ENCODE measurements around the gene UQCRC1. TPM values are rescaled to one million over a fixed set of nuclear protein-coding genes. Genes with fewer than 3 reads are reported as not detected.

UQCRC1 gene
- total RNA-seq, 4 donors from 2014 or later, result 223 to 439 (median 295) TPM

GRCh38 chr3:48633743-48634142 is 24.3 kb upstream of the UQCRC1 start:
- no peak for DNase-seq
- Histone ChIP-seq H3K4me3 (replicated peaks in 1 of 3) (no peak overlapping the region), H3K27me3 (no peaks in the 10 kb centered on the region), H3K36me3 (peaks cover 0 to 10% of the 10 kb centered on the region in 2 donors), H3K27ac (no peak overlapping the region), H3K9me3 (no peaks in the 10 kb centered on the region), H3K4me1 (peaks cover 8 to 15% of the 10 kb centered on the region in 2 donors)
- TF ChIP-seq POLR2A (IDR thresholded peaks at IDR 0.05), result no peak
- TF ChIP-seq, protein P1, sequence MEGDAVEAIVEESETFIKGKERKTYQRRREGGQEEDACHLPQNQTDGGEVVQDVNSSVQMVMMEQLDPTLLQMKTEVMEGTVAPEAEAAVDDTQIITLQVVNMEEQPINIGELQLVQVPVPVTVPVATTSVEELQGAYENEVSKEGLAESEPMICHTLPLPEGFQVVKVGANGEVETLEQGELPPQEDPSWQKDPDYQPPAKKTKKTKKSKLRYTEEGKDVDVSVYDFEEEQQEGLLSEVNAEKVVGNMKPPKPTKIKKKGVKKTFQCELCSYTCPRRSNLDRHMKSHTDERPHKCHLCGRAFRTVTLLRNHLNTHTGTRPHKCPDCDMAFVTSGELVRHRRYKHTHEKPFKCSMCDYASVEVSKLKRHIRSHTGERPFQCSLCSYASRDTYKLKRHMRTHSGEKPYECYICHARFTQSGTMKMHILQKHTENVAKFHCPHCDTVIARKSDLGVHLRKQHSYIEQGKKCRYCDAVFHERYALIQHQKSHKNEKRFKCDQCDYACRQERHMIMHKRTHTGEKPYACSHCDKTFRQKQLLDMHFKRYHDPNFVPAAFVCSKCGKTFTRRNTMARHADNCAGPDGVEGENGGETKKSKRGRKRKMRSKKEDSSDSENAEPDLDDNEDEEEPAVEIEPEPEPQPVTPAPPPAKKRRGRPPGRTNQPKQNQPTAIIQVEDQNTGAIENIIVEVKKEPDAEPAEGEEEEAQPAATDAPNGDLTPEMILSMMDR (IDR thresholded peaks at IDR 0.05), result no peak
- WGBS, 2 donors, result 80 to 84% methylated on average over 1 to 2 of the region's 2 CpGs
- intact Hi-C loops (cut with DNase I), result no loop called here

DNA sequence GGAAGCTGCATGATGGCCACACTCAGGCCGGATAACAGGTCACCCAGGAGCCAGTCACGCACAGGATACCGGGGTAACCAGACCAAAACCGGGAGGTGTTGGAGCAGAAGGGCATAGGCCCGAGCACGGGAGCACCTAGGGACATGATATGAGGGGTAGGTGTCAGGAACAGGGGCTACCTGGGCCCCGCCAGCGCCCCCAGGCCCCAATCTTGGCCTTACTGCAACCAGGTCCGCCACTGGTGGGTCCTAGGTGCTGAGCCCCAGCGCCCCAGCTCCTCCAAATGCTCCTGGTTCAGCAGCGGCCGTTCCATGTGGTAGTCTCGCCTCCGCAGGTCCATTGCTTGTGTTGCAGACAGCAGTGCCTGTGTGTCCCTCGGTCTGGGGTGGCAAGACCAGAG is 23.8 kb upstream of the UQCRC1 start:
- peaks cover 0 to 10% of the 10 kb centered on the region in 2 donors for H3K36me3 ChIP-seq
- H3K4me3 ChIP-seq (replicated peaks in 1 of 3), result no peak overlapping the region
- H3K9me3 ChIP-seq, result no peaks in the 10 kb centered on the region
- TF ChIP-seq, protein P1 (IDR thresholded peaks at IDR 0.05), result no peak
- TF ChIP-seq POLR2A (IDR thresholded peaks at IDR 0.05), result no peak
- intact Hi-C loops (cut with DNase I), result no loop called here
- H3K4me1 ChIP-seq, result peaks cover 8 to 15% of the 10 kb centered on the region in 2 donors
- no peak for DNase-seq
- no peak overlapping the region for H3K27ac ChIP-seq
- 91 to 97% methylated on average over 11 to 14 of the region's 15 CpGs for WGBS, 2 donors
- no peaks in the 10 kb centered on the region for H3K27me3 ChIP-seq

GRCh38 chr3:48631516-48632448 is 22.3 kb upstream of the UQCRC1 start:
- no peak overlapping the region for H3K4me3 ChIP-seq (replicated peaks in 1 of 3)
- WGBS, 2 donors, result 96% methylated on average over 16 of the region's 22 CpGs
- peaks cover 0 to 12% of the 10 kb centered on the region in 2 donors for H3K36me3 ChIP-seq
- H3K9me3 ChIP-seq, result no peaks in the 10 kb centered on the region
- H3K4me1 ChIP-seq, result peaks cover 8 to 15% of the 10 kb centered on the region in 2 donors
- DNase-seq, result no peak
- H3K27me3 ChIP-seq, result no peaks in the 10 kb centered on the region
- intact Hi-C loops (cut with DNase I), result no loop called here
- TF ChIP-seq, protein P1 (IDR thresholded peaks at IDR 0.05), result no peak
- no peak for TF ChIP-seq POLR2A (IDR thresholded peaks at IDR 0.05)
- H3K27ac ChIP-seq, result no peak overlapping the region

DNA sequence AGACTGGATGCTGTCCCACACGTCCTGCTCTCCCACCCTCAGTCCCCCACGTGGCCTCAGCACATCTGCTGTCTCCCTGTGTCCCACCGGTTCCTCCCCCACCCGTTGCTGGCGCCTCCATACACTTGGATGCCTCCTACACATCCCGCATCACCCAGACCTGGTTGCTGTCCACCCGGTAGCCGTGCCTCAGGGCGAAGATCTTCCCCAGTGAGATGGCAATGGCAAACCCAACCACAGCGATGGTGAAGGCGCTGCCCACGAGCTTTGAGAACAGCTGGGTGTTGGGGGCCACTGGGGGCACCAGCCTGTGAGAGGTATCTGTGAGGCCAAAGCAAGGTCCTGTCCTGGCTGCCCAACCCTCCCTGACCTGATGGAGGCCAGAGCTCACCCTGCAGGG is 21.4 kb upstream of the UQCRC1 start:
- no peak for TF ChIP-seq POLR2A (IDR thresholded peaks at IDR 0.05)
- TF ChIP-seq, protein P1 (IDR thresholded peaks at IDR 0.05), result no peak
- H3K36me3 ChIP-seq, result peaks cover 0 to 12% of the 10 kb centered on the region in 2 donors
- no peak overlapping the region for H3K4me3 ChIP-seq (replicated peaks in 1 of 3)
- no peaks in the 10 kb centered on the region for H3K27me3 ChIP-seq
- H3K27ac ChIP-seq, result no peak overlapping the region
- H3K9me3 ChIP-seq, result no peaks in the 10 kb centered on the region
- WGBS, 2 donors, result 94 to 96% methylated on average over 9 to 12 of the region's 12 CpGs
- H3K4me1 ChIP-seq, result peaks cover 3 to 9% of the 10 kb centered on the region in 2 donors
- DNase-seq, result no peak
- intact Hi-C loops (cut with DNase I), result no loop called here

- WGBS, 2 donors, result 90 to 95% methylated on average over 5 to 8 of the region's 8 CpGs
- H3K27me3 ChIP-seq, result no peaks in the 10 kb centered on the region
- peaks cover 0 to 12% of the 10 kb centered on the region in 2 donors for H3K36me3 ChIP-seq
- peaks cover 3 to 9% of the 10 kb centered on the region in 2 donors for H3K4me1 ChIP-seq
- H3K27ac ChIP-seq, result no peak overlapping the region
- no peak for TF ChIP-seq POLR2A (IDR thresholded peaks at IDR 0.05)
- TF ChIP-seq, protein P1 (IDR thresholded peaks at IDR 0.05), result no peak
- DNase-seq, result no peak
- H3K9me3 ChIP-seq, result no peaks in the 10 kb centered on the region
- intact Hi-C loops (cut with DNase I), result no loop called here
- no peak overlapping the region for H3K4me3 ChIP-seq (replicated peaks in 1 of 3)
Measured at GRCh38 chr3:48630407-48630806, 21.0 kb upstream of the UQCRC1 start.

All from thyroid gland (tissue), 4 donors.